ENCODE data around the gene FNBP1L. TPM values are rescaled to one million over a fixed set of nuclear protein-coding genes. Genes with fewer than 3 reads are reported as not detected.

FNBP1L gene
- total RNA-seq, 1 donor from 2014 or later = 162 TPM

DNA sequence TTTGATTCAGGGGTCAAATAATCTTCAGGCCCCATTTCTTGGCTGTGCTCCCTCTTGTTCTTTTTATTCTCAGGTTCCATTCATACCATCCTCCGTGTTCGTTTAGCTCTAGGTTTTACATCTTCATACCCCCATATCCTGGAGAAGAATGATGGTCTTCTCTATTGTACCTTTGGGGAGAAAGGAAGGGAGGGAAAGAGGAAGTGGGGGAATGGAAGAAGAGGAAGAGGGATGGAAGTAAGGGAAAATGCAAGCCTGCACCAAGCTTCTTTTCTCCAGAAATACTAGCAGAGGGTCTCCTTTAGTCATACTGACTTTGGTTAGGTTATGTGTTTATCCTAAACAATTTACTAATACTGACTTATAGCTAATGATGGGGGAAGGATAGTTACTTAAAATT, 52.4 kb downstream of the FNBP1L start:
- no peak overlapping the region for H3K27ac ChIP-seq

GRCh38 chr1:93501399-93501798, 53.5 kb downstream of the FNBP1L start:
- Histone ChIP-seq H3K4me1 (no peaks in the 10 kb centered on the region), H3K9me3 (ENCODE audit: low read depth) (no peaks in the 10 kb centered on the region), H3F3A (ENCODE audit: low read depth) (no peaks in the 10 kb centered on the region), H3K27ac (no peak overlapping the region), H3K79me2 (ENCODE audit: low read depth) (peaks cover 100% of the 10 kb centered on the region), H2AFZ (replicated peaks) (no peak overlapping the region), H3K4me2 (no peak overlapping the region), H3K9ac (no peak overlapping the region), H3K36me3 (peaks cover 10% of the 10 kb centered on the region), H3K4me3 (no peak overlapping the region), H3K27me3 (no peaks in the 10 kb centered on the region), H4K20me1 (ENCODE audit: low read depth) (peaks cover 43% of the 10 kb centered on the region)
- H3K36me3 Mint-ChIP-seq = peaks cover 61% of the 10 kb centered on the region
- no peak overlapping the region for H3K4me3 Mint-ChIP-seq
- H3K27me3 Mint-ChIP-seq (ENCODE audit: insufficient read depth, low read depth) = peaks cover 2% of the 10 kb centered on the region
- H3K4me1 Mint-ChIP-seq = no peaks in the 10 kb centered on the region
- peaks cover 22% of the 10 kb centered on the region for H3K9me3 Mint-ChIP-seq
- TF ChIP-seq EZH2 (IDR thresholded peaks at IDR 0.05) (no peak), EZH2phosphoT487 (IDR thresholded peaks at IDR 0.05) (no peak), CTCF (IDR thresholded peaks at IDR 0.05) (no peak)
- DNase-seq (ENCODE audit: low spot score) = no peak
- no peak overlapping the region for H3K27ac Mint-ChIP-seq

More for the DNA sequence above, 52.4 kb downstream of the FNBP1L start:
- no peak for DNase-seq (ENCODE audit: low spot score)
- H3K9ac ChIP-seq = no peak overlapping the region
- peaks cover 8% of the 10 kb centered on the region for H3K36me3 ChIP-seq
- no peak overlapping the region for H3K4me3 ChIP-seq
- no peak overlapping the region for H3K4me2 ChIP-seq
- Mint-ChIP-seq H3K4me1 (no peaks in the 10 kb centered on the region), H3K9me3 (peaks cover 20% of the 10 kb centered on the region), H3K36me3 (peaks cover 55% of the 10 kb centered on the region), H3K27me3 (ENCODE audit: insufficient read depth, low read depth) (peaks cover 3% of the 10 kb centered on the region), H3K27ac (no peak overlapping the region), H3K4me3 (no peak overlapping the region)
- peaks cover 100% of the 10 kb centered on the region for H3K79me2 ChIP-seq (ENCODE audit: low read depth)
- no peak overlapping the region for H2AFZ ChIP-seq (replicated peaks)
- H4K20me1 ChIP-seq (ENCODE audit: low read depth) = peaks cover 50% of the 10 kb centered on the region
- no peaks in the 10 kb centered on the region for H3K4me1 ChIP-seq
- H3K27me3 ChIP-seq = no peaks in the 10 kb centered on the region
- H3F3A ChIP-seq (ENCODE audit: low read depth) = no peaks in the 10 kb centered on the region
- TF ChIP-seq CTCF (IDR thresholded peaks at IDR 0.05) (no peak), EZH2 (IDR thresholded peaks at IDR 0.05) (no peak), EZH2phosphoT487 (IDR thresholded peaks at IDR 0.05) (no peak)
- no peaks in the 10 kb centered on the region for H3K9me3 ChIP-seq (ENCODE audit: low read depth)

DNA sequence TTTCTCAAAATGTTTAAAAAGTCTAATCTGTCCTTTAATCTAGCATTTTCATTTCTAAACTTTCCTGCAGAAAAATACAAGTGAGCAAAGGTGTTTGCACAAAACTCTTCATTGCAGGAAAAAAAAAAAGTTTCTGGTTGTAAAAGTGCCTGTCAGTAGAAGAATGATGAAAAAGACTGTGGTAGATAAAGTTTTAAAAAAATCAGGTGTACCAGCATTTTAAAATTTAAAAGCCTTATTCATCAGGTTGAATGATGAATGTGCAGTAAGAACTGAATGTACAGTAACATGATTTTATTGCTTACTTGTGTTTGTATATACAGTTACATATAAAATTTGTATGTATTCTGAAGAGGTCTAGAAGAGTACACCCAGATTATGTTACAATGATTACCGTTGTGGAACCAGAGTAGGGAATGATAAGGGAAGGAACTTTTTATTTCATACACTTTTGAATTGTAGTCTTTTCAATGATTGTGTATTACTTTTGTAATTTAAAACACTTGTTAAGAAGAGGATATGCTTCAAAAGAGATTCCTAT, 54.0 kb downstream of the FNBP1L start:
- Histone ChIP-seq H3K4me3 (no peak overlapping the region), H4K20me1 (ENCODE audit: low read depth) (peaks cover 39% of the 10 kb centered on the region), H3K36me3 (peaks cover 13% of the 10 kb centered on the region), H3F3A (ENCODE audit: low read depth) (no peaks in the 10 kb centered on the region), H3K4me2 (no peak overlapping the region), H3K27ac (peak overlapping the region; percentile 4), H3K9ac (no peak overlapping the region), H3K27me3 (no peaks in the 10 kb centered on the region), H3K9me3 (ENCODE audit: low read depth) (no peaks in the 10 kb centered on the region), H2AFZ (replicated peaks) (no peak overlapping the region), H3K4me1 (no peaks in the 10 kb centered on the region), H3K79me2 (ENCODE audit: low read depth) (peaks cover 100% of the 10 kb centered on the region)
- no peak overlapping the region for H3K4me3 Mint-ChIP-seq
- no peaks in the 10 kb centered on the region for H3K27me3 Mint-ChIP-seq (ENCODE audit: insufficient read depth, low read depth)
- TF ChIP-seq EZH2 (IDR thresholded peaks at IDR 0.05) (no peak), CTCF (IDR thresholded peaks at IDR 0.05) (no peak), EZH2phosphoT487 (IDR thresholded peaks at IDR 0.05) (no peak)
- H3K36me3 Mint-ChIP-seq = peaks cover 61% of the 10 kb centered on the region
- no peaks in the 10 kb centered on the region for H3K4me1 Mint-ChIP-seq
- no peak for DNase-seq (ENCODE audit: low spot score)
- H3K9me3 Mint-ChIP-seq = peaks cover 22% of the 10 kb centered on the region
- no peak overlapping the region for H3K27ac Mint-ChIP-seq

Measured in neural progenitor cell (in vitro differentiated cells).